ENCODE results near the gene RASA1. TPM values are rescaled to one million over a fixed set of nuclear protein-coding genes. Genes with fewer than 3 reads are reported as not detected.

Gene RASA1
- total RNA-seq, 1 experiment from 2014 or later = 23.9 TPM

- RAD21 ChIA-PET (ENCODE audit: low non-redundant PET in 1 of 2, low total read pairs in 2 of 2, uncharacterized antibody in 2 of 2, unreplicated experiment in 2 of 2) = no interaction called here
- intact Hi-C loops (cut with micrococcal nuclease) = no loop called here
- TF ChIP-seq MAX (IDR thresholded peaks at IDR 0.05) (no peak), ATF3 (IDR thresholded peaks at IDR 0.05) (no peak), REST (IDR thresholded peaks at IDR 0.05; ENCODE audit: low read depth) (no peak), CEBPB (IDR thresholded peaks at IDR 0.05; ENCODE audit: low read depth) (no peak), JUND (IDR thresholded peaks at IDR 0.05) (no peak), TCF7L2 (IDR thresholded peaks at IDR 0.05; ENCODE audit: borderline replicate concordance, extremely low read depth, insufficient read depth, insufficient read length) (no peak), SRF (IDR thresholded peaks at IDR 0.05; ENCODE audit: low read depth) (no peak), RAD21 (IDR thresholded peaks at IDR 0.05; ENCODE audit: low read depth) (no peak), POLR2A (IDR thresholded peaks at IDR 0.05; ENCODE audit: borderline replicate concordance, extremely low read depth, insufficient read depth, insufficient read length) (no peak), ZNF274 (IDR thresholded peaks at IDR 0.05; ENCODE audit: low read depth, low read length) (no peak), EZH2 (IDR thresholded peaks at IDR 0.05) (no peak), EZH2phosphoT487 (IDR thresholded peaks at IDR 0.05; ENCODE audit: borderline replicate concordance) (no peak)
- DNase-seq (ENCODE audit: low read depth, low spot score) (no peak), ATAC-seq (no peak)
- no peak overlapping the region for H3K4me3 ChIP-seq (replicated peaks in 1 of 2; ENCODE audit: low read depth in 1 of 2, low read length in 2 of 2)
- BruUV-seq (replicated peaks) = no TSS peak
- H3K4me1 ChIP-seq (ENCODE audit: control insufficient read depth in 1 of 2, insufficient read depth in 2 of 2, low read length in 2 of 2) = no peaks in the 10 kb centered on the region
- H3K27ac ChIP-seq (ENCODE audit: low read depth, low read length) = no peak overlapping the region
- H3K9me3 ChIP-seq (ENCODE audit: control insufficient read depth in 1 of 2, insufficient read depth in 1 of 2, low read depth in 1 of 2, low read length in 2 of 2) = no peaks in the 10 kb centered on the region
- H3K79me2 ChIP-seq (ENCODE audit: insufficient read depth, low read length) = no peaks in the 10 kb centered on the region
- CTCF ChIA-PET = no interaction called here
- H3K4me2 ChIP-seq (ENCODE audit: low read length) = no peak overlapping the region
- H3K9ac ChIP-seq (ENCODE audit: low read length) = no peak overlapping the region
- no peaks in the 10 kb centered on the region for H3K9me2 ChIP-seq (ENCODE audit: insufficient read depth)
- peak overlapping the region; percentile 54 for H2AFZ ChIP-seq (ENCODE audit: low read depth, low read length, poor library complexity, severe bottlenecking)
- no peaks in the 10 kb centered on the region for H3K27me3 ChIP-seq (ENCODE audit: insufficient read depth, low read length)
- no peaks in the 10 kb centered on the region for H4K20me1 ChIP-seq (ENCODE audit: insufficient read depth)
- no peaks in the 10 kb centered on the region for H3K36me3 ChIP-seq (ENCODE audit: control insufficient read depth in 1 of 2, insufficient read depth in 2 of 2, low read length in 2 of 2)
- POLR2A ChIA-PET = no interaction called here
Measured at GRCh38 chr5:87254035-87254434, 13.6 kb upstream of the RASA1 start.

All from HCT116 (cell line).